ENCODE data around the gene ZSWIM9.
A peak's percentile ranks its signal among the peaks of the same experiment; 100 is the strongest.

Gene ZSWIM9

GRCh38 chr19:48169939-48170803, at the start of gene ZSWIM9, which contains the start of gene LIG1:
ZSWIM9 (plus strand) TSS chr19:48170680; CDS start chr19:48171803, 1,123 bp downstream.
LIG1 (minus strand) TSS chr19:48170344; CDS start chr19:48165566, 4,778 bp downstream.
- peaks cover 6% of the 10 kb centered on the region; the same call in 1 of the 2 replicates for H3K36me3 ChIP-seq (ENCODE audit: insufficient read depth, low read length)
- H3K4me1 ChIP-seq (ENCODE audit: insufficient read depth, low read length), result no peaks in the 10 kb centered on the region; the same call in 1 of the 2 replicates
- no peaks in the 10 kb centered on the region for H3K9me3 ChIP-seq (ENCODE audit: control insufficient read depth, insufficient read depth, low read length)
- peak within 1 kb of the TSS; percentile 97 for H3K9ac ChIP-seq (ENCODE audit: low read depth, low read length)

DNA sequence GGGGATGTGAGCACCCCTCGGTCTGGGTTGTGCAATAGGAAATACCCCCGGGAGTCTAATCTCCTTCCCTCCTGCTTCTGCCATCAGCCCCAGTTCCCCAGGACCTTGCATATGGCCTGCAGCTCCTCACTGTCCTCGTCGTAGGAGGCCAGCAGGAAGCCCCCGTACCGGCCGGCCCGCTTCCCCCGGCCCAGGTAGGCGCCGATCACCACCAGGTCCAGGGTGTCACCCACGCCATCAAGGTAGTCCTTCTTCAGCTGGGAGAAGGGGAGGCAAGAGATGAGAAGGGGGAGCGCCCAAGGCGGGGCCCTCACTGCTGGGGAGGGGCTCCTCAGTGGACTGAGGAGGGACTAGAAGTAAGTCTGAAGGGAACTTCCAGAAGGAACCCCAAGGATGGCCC, 49.4 kb upstream of the ZSWIM9 start:
- H3K4me1 ChIP-seq (ENCODE audit: insufficient read depth, low read length), result peaks cover 11% of the 10 kb centered on the region; the same call in 1 of the 2 replicates
- H3K36me3 ChIP-seq (ENCODE audit: insufficient read depth, low read length), result peaks cover 9% of the 10 kb centered on the region
- no peaks in the 10 kb centered on the region for H3K9me3 ChIP-seq (ENCODE audit: control insufficient read depth, insufficient read depth, low read length)
- H3K9ac ChIP-seq (ENCODE audit: low read depth, low read length), result no peak overlapping the region

DNA sequence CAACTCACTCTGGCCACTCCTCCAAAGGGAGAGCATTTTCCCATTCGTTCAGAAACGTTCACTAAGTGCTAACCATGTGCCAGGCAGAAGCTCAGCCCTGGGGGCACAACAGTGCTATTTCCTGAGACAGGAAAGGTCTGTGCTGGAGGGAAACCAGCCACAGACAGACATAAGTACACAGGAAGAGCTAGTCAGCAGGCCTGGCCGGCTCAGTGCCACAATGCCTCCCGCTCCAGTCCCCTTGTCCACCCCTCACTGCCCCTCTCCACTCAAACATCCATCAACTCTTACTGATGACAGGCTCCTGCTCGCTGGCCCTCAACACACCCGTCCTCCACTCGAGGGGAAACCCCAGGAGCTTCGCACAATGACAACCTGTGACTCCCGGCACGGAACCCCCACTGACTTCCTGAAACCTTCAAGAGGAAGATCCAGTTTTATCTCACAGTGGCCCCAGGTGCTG, 48.5 kb upstream of the ZSWIM9 start:
- no peaks in the 10 kb centered on the region for H3K9me3 ChIP-seq (ENCODE audit: control insufficient read depth, insufficient read depth, low read length)
- H3K9ac ChIP-seq (ENCODE audit: low read depth, low read length), result no peak overlapping the region
- H3K4me1 ChIP-seq (ENCODE audit: insufficient read depth, low read length), result peaks cover 11% of the 10 kb centered on the region; the same call in 1 of the 2 replicates
- peaks cover 9% of the 10 kb centered on the region for H3K36me3 ChIP-seq (ENCODE audit: insufficient read depth, low read length)

- Histone ChIP-seq H3K4me1 (ENCODE audit: insufficient read depth, low read length) (peaks cover 11% of the 10 kb centered on the region; the same call in 1 of the 2 replicates), H3K9ac (ENCODE audit: low read depth, low read length) (no peak overlapping the region), H3K9me3 (ENCODE audit: control insufficient read depth, insufficient read depth, low read length) (no peaks in the 10 kb centered on the region), H3K36me3 (ENCODE audit: insufficient read depth, low read length) (peaks cover 9% of the 10 kb centered on the region)
Measured at GRCh38 chr19:48122421-48122820, 48.1 kb upstream of the ZSWIM9 start.

DNA sequence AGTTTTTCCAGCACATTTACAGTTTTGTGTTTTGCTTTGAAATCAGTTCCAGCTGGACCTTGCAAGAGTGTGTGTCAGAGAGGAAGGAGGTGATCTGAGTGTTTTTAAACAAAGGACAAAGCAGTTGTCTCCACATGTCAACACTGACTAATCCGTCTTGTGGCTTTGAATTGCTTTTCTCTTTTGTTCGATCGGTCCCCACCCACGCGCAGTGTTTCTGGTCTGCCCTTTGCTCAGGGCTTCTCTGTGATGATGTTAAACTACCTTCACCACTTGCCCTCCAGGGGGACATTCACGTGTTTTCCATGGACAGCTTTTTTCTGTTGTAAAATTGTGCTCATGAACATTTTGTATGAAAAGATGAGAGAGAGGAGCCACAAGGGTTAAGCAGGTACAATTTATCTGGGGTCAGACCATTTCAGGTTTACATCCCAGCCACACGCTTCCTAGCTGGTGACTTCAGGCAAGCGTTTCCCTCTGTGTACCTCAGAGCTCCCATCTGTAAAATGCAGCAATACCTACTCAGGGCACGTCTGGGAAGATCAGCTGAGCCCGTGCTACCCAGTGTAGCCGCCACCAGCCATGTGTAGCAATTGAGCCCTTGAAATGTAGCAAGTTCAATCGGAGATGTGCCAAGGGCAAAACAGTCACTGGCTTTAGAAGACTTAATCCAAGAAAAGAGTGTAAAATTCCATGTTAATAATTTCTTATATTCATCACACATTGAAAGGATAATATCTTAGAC, 46.4 kb upstream of the ZSWIM9 start:
- Histone ChIP-seq H3K9me3 (ENCODE audit: control insufficient read depth, insufficient read depth, low read length) (no peaks in the 10 kb centered on the region), H3K4me1 (ENCODE audit: insufficient read depth, low read length) (peaks cover 11% of the 10 kb centered on the region; the same call in 1 of the 2 replicates), H3K36me3 (ENCODE audit: insufficient read depth, low read length) (peaks cover 12% of the 10 kb centered on the region), H3K9ac (ENCODE audit: low read depth, low read length) (no peak overlapping the region)

- Histone ChIP-seq H3K4me1 (ENCODE audit: insufficient read depth, low read length) (peaks cover 11% of the 10 kb centered on the region; the same call in 1 of the 2 replicates), H3K36me3 (ENCODE audit: insufficient read depth, low read length) (peaks cover 10% of the 10 kb centered on the region), H3K9ac (ENCODE audit: low read depth, low read length) (no peak overlapping the region), H3K9me3 (ENCODE audit: control insufficient read depth, insufficient read depth, low read length) (no peaks in the 10 kb centered on the region)
Measured at GRCh38 chr19:48127561-48127960, 42.9 kb upstream of the ZSWIM9 start.

GRCh38 chr19:48133094-48133493, 37.4 kb upstream of the ZSWIM9 start:
- peaks cover 8% of the 10 kb centered on the region for H3K36me3 ChIP-seq (ENCODE audit: insufficient read depth, low read length)
- H3K4me1 ChIP-seq (ENCODE audit: insufficient read depth, low read length), result no peaks in the 10 kb centered on the region
- H3K9me3 ChIP-seq (ENCODE audit: control insufficient read depth, insufficient read depth, low read length), result no peaks in the 10 kb centered on the region
- no peak overlapping the region for H3K9ac ChIP-seq (ENCODE audit: low read depth, low read length)

- peaks cover 8% of the 10 kb centered on the region for H3K36me3 ChIP-seq (ENCODE audit: insufficient read depth, low read length)
- H3K4me1 ChIP-seq (ENCODE audit: insufficient read depth, low read length), result no peaks in the 10 kb centered on the region
- no peaks in the 10 kb centered on the region for H3K9me3 ChIP-seq (ENCODE audit: control insufficient read depth, insufficient read depth, low read length)
- H3K9ac ChIP-seq (ENCODE audit: low read depth, low read length), result no peak overlapping the region
Measured at GRCh38 chr19:48135411-48135810, 35.1 kb upstream of the ZSWIM9 start.

DNA sequence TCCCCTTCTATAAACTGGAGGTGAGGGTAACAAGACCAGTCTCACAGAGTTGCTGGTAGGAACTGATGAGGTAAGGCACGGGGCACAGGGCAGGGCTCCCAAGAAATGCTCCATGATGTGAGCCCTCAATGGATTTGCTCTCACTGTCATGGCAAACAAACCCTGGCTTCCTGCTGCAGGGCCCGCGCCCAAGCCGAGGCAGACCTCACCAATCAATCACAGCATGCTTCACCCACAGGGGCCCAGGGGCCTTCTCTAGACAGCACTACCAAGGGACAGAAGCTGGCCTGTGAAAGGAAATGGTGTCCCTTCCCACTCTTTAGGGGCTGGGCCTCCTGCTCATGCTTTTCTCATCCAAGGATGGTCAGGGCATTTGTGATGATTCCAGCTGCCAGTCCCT, 33.9 kb upstream of the ZSWIM9 start:
- Histone ChIP-seq H3K4me1 (ENCODE audit: insufficient read depth, low read length) (no peaks in the 10 kb centered on the region), H3K9me3 (ENCODE audit: control insufficient read depth, insufficient read depth, low read length) (no peaks in the 10 kb centered on the region), H3K36me3 (ENCODE audit: insufficient read depth, low read length) (peaks cover 5% of the 10 kb centered on the region), H3K9ac (ENCODE audit: low read depth, low read length) (no peak overlapping the region)

GRCh38 chr19:48137411-48137810, 33.1 kb upstream of the ZSWIM9 start:
- no peaks in the 10 kb centered on the region for H3K9me3 ChIP-seq (ENCODE audit: control insufficient read depth, insufficient read depth, low read length)
- H3K9ac ChIP-seq (ENCODE audit: low read depth, low read length), result no peak overlapping the region
- H3K36me3 ChIP-seq (ENCODE audit: insufficient read depth, low read length), result peaks cover 9% of the 10 kb centered on the region
- no peaks in the 10 kb centered on the region for H3K4me1 ChIP-seq (ENCODE audit: insufficient read depth, low read length)

DNA sequence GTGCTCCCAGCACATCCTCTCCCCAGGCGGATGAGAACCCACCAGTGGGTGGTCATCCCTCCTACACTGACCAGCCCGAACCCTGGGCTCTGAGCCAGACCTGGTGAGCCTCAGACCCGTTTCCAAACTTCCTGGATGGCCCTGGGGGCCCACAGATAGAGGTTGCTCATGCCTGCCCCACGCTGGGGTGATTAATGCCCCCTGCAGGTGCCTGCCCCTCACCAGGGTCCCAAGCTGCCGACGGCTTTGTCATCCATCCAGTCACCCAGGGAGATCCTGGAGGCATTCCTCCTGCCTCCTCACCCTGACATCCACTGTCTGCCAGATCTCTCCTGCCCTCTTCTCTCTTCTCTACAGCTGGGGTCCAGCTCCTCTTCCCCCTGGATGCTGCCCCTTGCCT, 31.4 kb upstream of the ZSWIM9 start:
- Histone ChIP-seq H3K4me1 (ENCODE audit: insufficient read depth, low read length) (no peaks in the 10 kb centered on the region), H3K36me3 (ENCODE audit: insufficient read depth, low read length) (peaks cover 5% of the 10 kb centered on the region), H3K9ac (ENCODE audit: low read depth, low read length) (no peak overlapping the region), H3K9me3 (ENCODE audit: control insufficient read depth, insufficient read depth, low read length) (no peaks in the 10 kb centered on the region)

GRCh38 chr19:48147597-48148175, 22.8 kb upstream of the ZSWIM9 start:
- H3K4me1 ChIP-seq (ENCODE audit: insufficient read depth, low read length), result no peaks in the 10 kb centered on the region
- no peak overlapping the region for H3K9ac ChIP-seq (ENCODE audit: low read depth, low read length)
- no peaks in the 10 kb centered on the region for H3K9me3 ChIP-seq (ENCODE audit: control insufficient read depth, insufficient read depth, low read length)
- peaks cover 5% of the 10 kb centered on the region for H3K36me3 ChIP-seq (ENCODE audit: insufficient read depth, low read length)

GRCh38 chr19:48148576-48148975, 21.9 kb upstream of the ZSWIM9 start:
- Histone ChIP-seq H3K9me3 (ENCODE audit: control insufficient read depth, insufficient read depth, low read length) (no peaks in the 10 kb centered on the region), H3K9ac (ENCODE audit: low read depth, low read length) (no peak overlapping the region), H3K36me3 (ENCODE audit: insufficient read depth, low read length) (peaks cover 5% of the 10 kb centered on the region), H3K4me1 (ENCODE audit: insufficient read depth, low read length) (no peaks in the 10 kb centered on the region)

- peaks cover 5% of the 10 kb centered on the region for H3K36me3 ChIP-seq (ENCODE audit: insufficient read depth, low read length)
- no peaks in the 10 kb centered on the region for H3K9me3 ChIP-seq (ENCODE audit: control insufficient read depth, insufficient read depth, low read length)
- no peak overlapping the region for H3K9ac ChIP-seq (ENCODE audit: low read depth, low read length)
- no peaks in the 10 kb centered on the region for H3K4me1 ChIP-seq (ENCODE audit: insufficient read depth, low read length)
Measured at GRCh38 chr19:48149430-48149829, 21.1 kb upstream of the ZSWIM9 start.
